ENCODE results near the gene SLX4.

GRCh38 chr16:3564889-3565141 is 46.6 kb downstream of the SLX4 start:
- TF ChIP-seq POLR2AphosphoS5 (IDR thresholded peaks at IDR 0.05; ENCODE audit: low read depth, low read length): no peak
- TF ChIP-seq POLR2A (IDR thresholded peaks at IDR 0.05; ENCODE audit: low read depth, low read length): no peak

All from GM12892 (cell line).